HEK293T (cell line): Measurements from ENCODE around the gene DISP3.

ENCODE experiments used
- CTCF ChIA-PET: fragments of 350-600 bp; formaldehyde crosslinking; extraction: SDS; loops from one replicate; lab custom pipeline; 2021; ENCODE audit warnings: antibody characterized with exemption, inconsistent platforms; lab: Yijun Ruan, JAX
- POLR2A ChIA-PET: fragments of 350-600 bp; formaldehyde crosslinking; extraction: SDS; loops from one replicate; lab custom pipeline; 2020; ENCODE audit warnings: antibody characterized with exemption, inconsistent platforms; lab: Yijun Ruan, JAX
- DNase-seq: peaks from one replicate; pipeline ENCODE4 v3.0.0; 2012; ENCODE audit warnings: mixed read lengths; ENCODE audit errors: extremely low spot score
- ARNT ChIP-seq: fragments of 450-650 bp; IDR thresholded peaks from 2 replicates; pipeline ENCODE4 v1.6.1; 2017; ENCODE audit warnings: mild to moderate bottlenecking
- BHLHE40 ChIP-seq: fragments of 450-650 bp; IDR thresholded peaks from 2 replicates; pipeline ENCODE4 v1.6.1; 2016; ENCODE audit warnings: mild to moderate bottlenecking, moderate library complexity, borderline replicate concordance
- CTBP1 ChIP-seq: fragments of 450-650 bp; IDR thresholded peaks from 2 replicates; pipeline ENCODE4 v1.6.1; 2016; ENCODE audit warnings: borderline replicate concordance
- ELF4 ChIP-seq: fragments of 450-650 bp; IDR thresholded peaks from 2 replicates; pipeline ENCODE4 v1.6.1; 2017; ENCODE audit warnings: antibody characterized with exemption
- FOXA1 ChIP-seq: fragments of 450-650 bp; IDR thresholded peaks from 2 replicates; pipeline ENCODE4 v1.6.1; 2016; ENCODE audit warnings: mild to moderate bottlenecking
- FOXK2 ChIP-seq: fragments of 450-650 bp; IDR thresholded peaks from 2 replicates; pipeline ENCODE4 v1.6.1; 2016; ENCODE audit warnings: mild to moderate bottlenecking
- FOXM1 ChIP-seq: fragments of 450-650 bp; IDR thresholded peaks from 2 replicates; pipeline ENCODE4 v1.6.1; 2017; ENCODE audit warnings: mild to moderate bottlenecking, borderline replicate concordance
- HDGF ChIP-seq: fragments of 450-650 bp; IDR thresholded peaks from 2 replicates; pipeline ENCODE4 v1.6.1; 2017; ENCODE audit warnings: antibody characterized with exemption, borderline replicate concordance
- L3MBTL2 ChIP-seq: fragments of 450-650 bp; conservative IDR thresholded peaks from 2 replicates; pipeline ENCODE4 v1.6.1; 2016; ENCODE audit warnings: mild to moderate bottlenecking
- LEF1 ChIP-seq: fragments of 450-650 bp; IDR thresholded peaks from 2 replicates; pipeline ENCODE4 v1.6.1; 2017; ENCODE audit warnings: mild to moderate bottlenecking, borderline replicate concordance
- NFRKB ChIP-seq: fragments of 450-650 bp; IDR thresholded peaks from 2 replicates; pipeline ENCODE4 v1.6.1; 2016; ENCODE audit warnings: mild to moderate bottlenecking, moderate library complexity
- PKNOX1 ChIP-seq: fragments of 450-650 bp; IDR thresholded peaks from 2 replicates; pipeline ENCODE4 v1.6.1; 2016
- SP1 ChIP-seq: fragments of 450-650 bp; IDR thresholded peaks from 2 replicates; pipeline ENCODE4 v1.6.1; 2017
- SUZ12 ChIP-seq: fragments of 450-650 bp; IDR thresholded peaks from 2 replicates; pipeline ENCODE4 v1.6.1; 2016; ENCODE audit warnings: mild to moderate bottlenecking
- TARDBP ChIP-seq: fragments of 450-650 bp; IDR thresholded peaks from 2 replicates; pipeline ENCODE4 v1.6.1; 2016
- ZNF384 ChIP-seq: fragments of 450-650 bp; IDR thresholded peaks from 2 replicates; pipeline ENCODE4 v1.6.1; 2016

The DISP3 gene

GRCh38 chr1:11550664-11551283, 71.8 kb downstream of the DISP3 start:
- peak; percentile 86 for TF ChIP-seq ZNF384
- TF ChIP-seq HDGF, result no peak
- CTCF ChIA-PET, result no interaction called here
- peak; percentile 86 for DNase-seq
- POLR2A ChIA-PET, result no interaction called here

GRCh38 chr1:11558276-11558675, 79.3 kb downstream of the DISP3 start:
- TF ChIP-seq PKNOX1 (no peak), ELF4 (no peak), SP1 (no peak), L3MBTL2 (no peak), NFRKB (no peak), TARDBP (no peak), CTBP1 (no peak), HDGF (no peak), BHLHE40 (no peak), SUZ12 (no peak), FOXA1 (no peak), ZNF384 (no peak), ARNT (no peak)
- POLR2A ChIA-PET, result no interaction called here
- CTCF ChIA-PET, result interaction anchor here (1.1 kb wide), 1 partner anchor 11 kb away, joined by 3 read pairs; no protein-coding TSS in a partner anchor
- DNase-seq, result no peak

- no peak for DNase-seq
- ChIA-PET CTCF (interaction anchor here (1.1 kb wide), 1 partner anchor 12 kb away, joined by 3 read pairs; no protein-coding TSS in a partner anchor), POLR2A (no interaction called here)
- TF ChIP-seq SUZ12 (no peak), FOXM1 (no peak), SP1 (no peak), NFRKB (no peak), ZNF384 (no peak), FOXA1 (no peak), HDGF (no peak), ELF4 (no peak), PKNOX1 (no peak), CTBP1 (no peak), LEF1 (no peak), FOXK2 (no peak), ARNT (no peak), L3MBTL2 (no peak), BHLHE40 (no peak), TARDBP (no peak)
These were observed 80.1 kb downstream of the DISP3 start for GRCh38 chr1:11558871-11559590.

- CTCF ChIA-PET, result interaction anchor here (1.1 kb wide), 1 partner anchor 12 kb away, joined by 3 read pairs; no protein-coding TSS in a partner anchor
- POLR2A ChIA-PET, result no interaction called here
- TF ChIP-seq ZNF384 (no peak), L3MBTL2 (no peak), HDGF (no peak), ARNT (no peak), SP1 (no peak), TARDBP (no peak)
- no peak for DNase-seq
These were observed 80.6 kb downstream of the DISP3 start for GRCh38 chr1:11559591-11559970.

GRCh38 chr1:11560061-11560460, 81.1 kb downstream of the DISP3 start:
- DNase-seq, result no peak
- ChIA-PET CTCF (no interaction called here), POLR2A (no interaction called here)
- TF ChIP-seq ZNF384 (no peak), ARNT (no peak), TARDBP (no peak), L3MBTL2 (no peak), PKNOX1 (no peak), CTBP1 (no peak), ELF4 (no peak), SP1 (no peak), HDGF (no peak), BHLHE40 (no peak), FOXK2 (no peak), LEF1 (no peak)

- CTCF ChIA-PET, result no interaction called here
- POLR2A ChIA-PET, result no interaction called here
- DNase-seq, result no peak
- TF ChIP-seq FOXK2, result no peak
- no peak for TF ChIP-seq BHLHE40
- TF ChIP-seq L3MBTL2, result no peak
- TF ChIP-seq FOXA1, result no peak
- no peak for TF ChIP-seq NFRKB
- TF ChIP-seq LEF1, result no peak
- TF ChIP-seq ZNF384, result no peak
- TF ChIP-seq SUZ12, result no peak
- no peak for TF ChIP-seq CTBP1
- no peak for TF ChIP-seq HDGF
- no peak for TF ChIP-seq SP1
- no peak for TF ChIP-seq FOXM1
- no peak for TF ChIP-seq ARNT
- no peak for TF ChIP-seq PKNOX1
These were observed 82.8 kb downstream of the DISP3 start for GRCh38 chr1:11561740-11562139.
